SKM-1 treated with dmso at 0.1 percent for 144 hours (cell line): ENCODE measurements around the gene INO80C.

Source experiments
- DNase-seq: peaks from one replicate; lab custom pipeline; 2025; ENCODE audit not compliant: unreplicated experiment; lab: John Stamatoyannopoulos, UW

INO80C gene

DNA sequence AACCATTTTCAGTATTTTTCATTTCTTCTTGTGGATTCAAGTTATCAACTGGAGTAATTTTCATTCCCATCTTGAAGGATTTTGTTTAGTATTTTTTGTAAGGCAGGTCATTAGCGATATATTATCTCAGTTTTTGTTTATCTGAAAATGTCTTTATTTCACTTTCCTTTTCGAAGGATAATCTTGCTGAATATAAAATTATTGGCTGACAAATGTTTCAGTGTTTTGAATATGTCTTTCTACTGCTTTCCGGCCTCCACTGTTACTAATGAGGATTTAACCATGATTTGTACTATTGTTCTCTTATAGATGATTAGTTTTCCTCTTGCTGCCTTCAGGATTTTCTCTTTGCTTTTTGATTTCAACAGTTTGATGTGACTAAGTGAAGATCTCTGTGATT lies 62.4 kb downstream of the INO80C start:
- no peak for DNase-seq

DNA sequence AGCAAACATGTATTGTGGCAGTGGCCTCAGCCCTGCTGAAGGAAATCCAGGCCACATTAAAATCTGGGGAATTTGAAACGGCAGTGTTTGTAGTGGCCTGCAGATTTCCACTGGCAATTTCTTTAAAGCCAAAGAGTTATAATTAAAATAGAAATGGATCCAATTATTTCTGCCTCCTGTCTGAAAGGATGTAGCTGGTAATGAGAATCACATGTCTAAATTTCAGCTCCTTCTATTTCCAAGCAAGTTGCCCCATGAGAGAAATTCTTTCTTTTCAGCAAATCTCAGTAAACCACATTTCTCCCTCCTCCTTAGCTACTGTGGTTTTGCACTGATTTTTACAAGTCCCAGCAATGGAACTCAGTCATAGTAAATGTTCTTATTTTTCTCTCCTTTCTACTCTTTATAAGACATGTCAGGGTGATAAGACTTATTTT lies 65.2 kb downstream of the INO80C start:
- no peak for DNase-seq

DNA sequence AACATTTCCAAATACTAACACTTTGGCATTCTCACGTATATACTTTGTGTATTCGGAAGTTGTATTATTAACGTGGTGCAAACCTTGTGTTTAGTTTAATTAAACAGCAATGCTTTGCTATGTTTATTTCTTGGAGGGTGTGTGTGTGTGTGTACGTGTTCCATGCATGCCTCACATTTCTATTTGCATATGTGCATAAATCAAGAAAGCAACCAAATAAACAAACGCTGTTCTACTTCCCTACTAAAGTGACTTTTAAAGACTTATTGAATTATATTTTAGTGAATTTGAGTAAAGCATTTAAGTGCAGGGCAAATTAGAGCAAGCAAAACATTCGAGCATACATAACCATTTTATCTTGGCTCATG lies 66.4 kb downstream of the INO80C start:
- DNase-seq, result no peak

DNA sequence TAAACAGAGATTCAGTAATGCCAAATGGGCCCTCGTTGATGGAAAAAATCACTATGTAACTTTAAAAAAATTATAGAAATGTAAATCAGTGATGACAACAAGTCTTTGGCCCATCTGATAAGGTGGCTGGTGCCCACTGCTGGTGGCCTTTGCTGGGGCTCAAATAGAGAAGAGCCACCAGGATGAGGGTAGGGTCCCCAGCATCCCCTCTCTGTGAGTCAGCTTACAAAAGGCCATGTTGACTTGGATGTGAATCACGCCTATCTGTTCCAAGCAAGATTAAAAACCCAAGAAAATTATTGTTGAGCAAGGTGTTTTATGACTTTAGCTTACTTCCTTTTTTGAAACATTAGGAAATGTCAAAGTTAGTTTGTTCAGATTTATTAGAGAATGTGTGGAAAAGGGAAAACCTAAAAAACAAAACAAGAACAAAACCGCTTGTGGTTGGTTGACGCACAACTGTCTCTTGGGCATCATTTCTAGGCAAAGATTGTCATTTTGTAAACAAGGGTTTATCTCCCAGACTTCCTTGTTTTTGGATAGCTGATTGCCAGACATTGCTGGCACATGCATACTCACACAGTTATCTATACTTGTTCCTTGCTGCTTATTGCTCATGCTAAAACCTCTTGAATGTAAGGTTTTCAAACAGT lies 66.9 kb downstream of the INO80C start:
- no peak for DNase-seq

DNA sequence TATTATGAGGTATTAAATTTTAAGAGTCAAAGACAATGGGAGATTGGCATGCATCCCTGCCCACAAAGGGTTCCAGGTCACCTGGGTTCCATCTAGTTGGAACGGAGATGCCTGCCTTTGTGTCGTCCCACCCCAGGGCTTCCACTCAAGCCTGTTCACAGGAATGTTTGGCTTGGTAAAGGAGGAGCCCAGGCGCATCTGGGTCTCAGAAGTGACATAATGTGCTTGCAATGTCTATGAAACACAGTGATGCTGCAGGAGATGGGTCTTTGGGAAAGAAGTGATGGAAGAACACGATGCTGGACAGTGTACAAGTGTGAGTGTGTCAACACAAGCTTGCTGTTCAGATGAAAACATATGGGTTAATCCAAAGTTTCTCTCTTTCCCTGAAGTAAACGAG lies 71.0 kb downstream of the INO80C start:
- DNase-seq, result no peak

DNA sequence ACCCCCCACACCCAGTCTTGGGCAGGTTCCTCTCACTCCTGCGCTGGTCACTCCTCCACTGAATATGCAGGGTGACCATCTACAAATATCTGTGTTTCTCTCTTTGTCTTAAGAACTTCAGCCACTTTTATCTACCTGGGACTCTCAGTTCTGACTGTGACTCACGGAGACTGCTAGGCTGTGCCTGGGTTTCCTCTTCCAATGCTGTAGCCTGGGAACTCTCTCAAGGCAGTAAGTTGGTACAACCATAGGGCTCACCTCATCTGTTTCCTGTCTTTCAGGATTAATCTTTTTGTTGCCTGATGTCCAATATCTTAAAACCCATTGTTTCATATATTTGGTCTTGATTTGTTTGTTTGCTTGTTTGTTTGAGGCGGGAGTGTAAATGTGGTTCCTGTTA lies 73.4 kb downstream of the INO80C start:
- no peak for DNase-seq

DNA sequence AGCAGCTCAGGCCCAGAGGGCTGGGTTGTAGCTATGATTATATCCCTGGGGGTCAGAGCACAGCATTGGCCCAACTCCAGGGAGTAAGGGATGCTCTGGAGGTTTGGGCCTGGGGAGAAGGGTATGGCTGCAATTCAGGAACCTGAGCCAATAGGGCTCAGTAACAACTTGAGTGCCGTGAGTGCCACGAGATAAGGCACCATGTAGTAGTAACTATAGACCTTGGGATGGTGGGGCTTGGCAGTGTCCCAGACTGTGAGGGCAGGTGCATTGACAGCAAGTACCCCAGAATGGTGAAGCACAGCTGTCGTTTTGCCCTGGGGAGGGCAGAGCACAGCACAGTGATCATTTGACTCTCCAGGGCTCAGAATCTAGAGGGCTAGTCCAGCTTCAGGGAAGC lies 75.5 kb downstream of the INO80C start:
- DNase-seq, result no peak

DNA sequence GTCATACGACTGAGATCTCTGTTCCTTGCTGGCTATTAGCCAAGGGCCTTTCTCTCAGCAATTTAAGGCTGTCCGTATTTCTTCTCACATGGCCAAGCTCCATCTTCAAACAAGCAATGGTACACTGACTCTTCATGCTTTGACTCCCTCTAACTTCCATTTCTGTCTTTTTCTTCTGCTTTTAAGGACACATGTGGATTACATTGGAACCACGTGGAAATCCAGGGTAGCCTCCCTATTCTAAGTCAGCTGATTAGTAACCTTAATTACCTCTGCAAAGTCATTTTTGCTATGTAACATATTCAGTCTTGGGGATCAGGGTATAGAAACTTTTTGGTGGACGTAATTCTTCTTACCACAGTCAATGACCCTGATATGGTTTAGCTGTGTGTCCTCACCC lies 79.2 kb downstream of the INO80C start:
- no peak for DNase-seq
